ENCODE data around the gene MYO7A. TPM values are rescaled to one million over a fixed set of nuclear protein-coding genes. Genes with fewer than 3 reads are reported as not detected.
A peak's percentile ranks its signal among the peaks of the same experiment; 100 is the strongest.

MYO7A gene
- total RNA-seq, 1 experiment from 2014 or later = 3.5 TPM

DNA sequence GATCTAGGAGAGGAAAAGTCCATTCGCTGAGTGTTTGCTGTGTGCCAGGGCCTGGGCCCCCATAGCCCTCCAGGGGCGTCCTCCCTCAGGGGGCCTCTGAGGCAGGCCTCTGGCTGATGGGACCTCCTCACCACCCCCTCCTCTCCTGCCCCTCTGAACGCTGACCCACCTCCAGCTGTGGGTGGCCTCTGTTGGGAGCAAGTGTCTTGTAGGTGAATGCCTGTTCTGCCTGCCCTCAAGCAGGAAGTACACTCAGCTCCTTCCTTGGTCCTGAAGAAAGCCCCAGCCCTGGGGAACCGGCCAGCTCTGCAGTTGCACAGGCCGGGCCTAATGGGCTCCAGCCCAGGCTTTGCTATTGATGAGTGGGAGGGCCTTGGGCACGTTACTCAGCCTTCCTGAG, 3.5 kb downstream of the MYO7A start:
- Histone ChIP-seq H3K4me2 (no peak overlapping the region), H3F3A (ENCODE audit: insufficient read depth, low read depth) (no peaks in the 10 kb centered on the region), H3K9me2 (ENCODE audit: insufficient read depth) (no peaks in the 10 kb centered on the region), H3K4me1 (replicated peaks; ENCODE audit: insufficient read depth) (peaks cover 9% of the 10 kb centered on the region), H3K79me2 (ENCODE audit: low read depth) (no peaks in the 10 kb centered on the region), H3K27me3 (ENCODE audit: insufficient read depth, low read depth) (no peaks in the 10 kb centered on the region), H3K27ac (no peak overlapping the region), H2AFZ (no peak overlapping the region), H3K4me3 (no peak overlapping the region), H3K36me3 (ENCODE audit: low read depth) (no peaks in the 10 kb centered on the region), H3K9me3 (ENCODE audit: insufficient read depth, low read depth) (no peaks in the 10 kb centered on the region), H4K20me1 (ENCODE audit: insufficient read depth) (no peaks in the 10 kb centered on the region)
- ChIA-PET CTCF (interaction anchor here (0.8 to 1.5 kb wide), 4 partner anchors 56 to 417 kb away, joined by 3 to 25 read pairs (median 6); no protein-coding TSS in a partner anchor), POLR2A (ENCODE audit: unreplicated experiment) (interaction anchor here (0.6 kb wide), 1 partner anchor 56 kb away, joined by 4 read pairs; no protein-coding TSS in a partner anchor)
- DNase-seq = no peak
- no TSS peak for BruUV-seq (replicated peaks)
- TF ChIP-seq, protein P1, sequence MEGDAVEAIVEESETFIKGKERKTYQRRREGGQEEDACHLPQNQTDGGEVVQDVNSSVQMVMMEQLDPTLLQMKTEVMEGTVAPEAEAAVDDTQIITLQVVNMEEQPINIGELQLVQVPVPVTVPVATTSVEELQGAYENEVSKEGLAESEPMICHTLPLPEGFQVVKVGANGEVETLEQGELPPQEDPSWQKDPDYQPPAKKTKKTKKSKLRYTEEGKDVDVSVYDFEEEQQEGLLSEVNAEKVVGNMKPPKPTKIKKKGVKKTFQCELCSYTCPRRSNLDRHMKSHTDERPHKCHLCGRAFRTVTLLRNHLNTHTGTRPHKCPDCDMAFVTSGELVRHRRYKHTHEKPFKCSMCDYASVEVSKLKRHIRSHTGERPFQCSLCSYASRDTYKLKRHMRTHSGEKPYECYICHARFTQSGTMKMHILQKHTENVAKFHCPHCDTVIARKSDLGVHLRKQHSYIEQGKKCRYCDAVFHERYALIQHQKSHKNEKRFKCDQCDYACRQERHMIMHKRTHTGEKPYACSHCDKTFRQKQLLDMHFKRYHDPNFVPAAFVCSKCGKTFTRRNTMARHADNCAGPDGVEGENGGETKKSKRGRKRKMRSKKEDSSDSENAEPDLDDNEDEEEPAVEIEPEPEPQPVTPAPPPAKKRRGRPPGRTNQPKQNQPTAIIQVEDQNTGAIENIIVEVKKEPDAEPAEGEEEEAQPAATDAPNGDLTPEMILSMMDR (conservative IDR thresholded peaks at IDR 0.05) = no peak
- TF ChIP-seq EZH2 (IDR thresholded peaks at IDR 0.05; ENCODE audit: low read depth) = no peak
- intact Hi-C loops (cut with micrococcal nuclease; ENCODE audit: unreplicated experiment) = loop anchor here (2.0 kb wide), 1 partner anchor 39 kb away; no protein-coding TSS in a partner anchor

DNA sequence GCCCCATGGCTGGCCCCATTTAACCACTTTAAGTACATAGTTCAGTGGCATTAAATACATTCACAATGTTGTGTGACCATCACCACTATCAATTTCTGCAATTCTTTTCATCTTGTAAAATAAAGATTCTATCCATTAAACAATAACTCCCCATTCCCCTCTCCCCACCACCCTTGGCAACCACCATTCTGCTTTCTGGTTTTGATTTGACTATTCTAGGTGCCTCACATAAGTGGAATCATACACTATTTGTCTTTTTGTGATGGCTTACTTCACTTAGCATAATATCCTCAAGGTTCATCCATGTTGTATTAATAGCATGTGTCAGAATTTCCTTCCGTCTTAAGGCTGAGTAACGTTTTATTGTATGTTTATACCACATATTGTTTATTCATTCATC, 7.0 kb downstream of the MYO7A start:
- DNase-seq = no peak
- no TSS peak for BruUV-seq (replicated peaks)
- H3K9me3 ChIP-seq (ENCODE audit: insufficient read depth, low read depth) = no peaks in the 10 kb centered on the region
- peaks cover 11% of the 10 kb centered on the region for H3K4me1 ChIP-seq (replicated peaks; ENCODE audit: insufficient read depth)
- H3K4me3 ChIP-seq = no peak overlapping the region
- H3K27ac ChIP-seq = no peak overlapping the region
- no peaks in the 10 kb centered on the region for H3F3A ChIP-seq (ENCODE audit: insufficient read depth, low read depth)
- H3K79me2 ChIP-seq (ENCODE audit: low read depth) = no peaks in the 10 kb centered on the region
- no peaks in the 10 kb centered on the region for H4K20me1 ChIP-seq (ENCODE audit: insufficient read depth)
- ChIA-PET CTCF (no interaction called here), POLR2A (ENCODE audit: unreplicated experiment) (no interaction called here)
- no peaks in the 10 kb centered on the region for H3K9me2 ChIP-seq (ENCODE audit: insufficient read depth)
- H3K27me3 ChIP-seq (ENCODE audit: insufficient read depth, low read depth) = no peaks in the 10 kb centered on the region
- no peak overlapping the region; the same call in 1 of the 2 replicates for H2AFZ ChIP-seq
- TF ChIP-seq, protein P1 (conservative IDR thresholded peaks at IDR 0.05) = no peak
- TF ChIP-seq EZH2 (IDR thresholded peaks at IDR 0.05; ENCODE audit: low read depth) = no peak
- intact Hi-C loops (cut with micrococcal nuclease; ENCODE audit: unreplicated experiment) = no loop called here
- no peaks in the 10 kb centered on the region for H3K36me3 ChIP-seq (ENCODE audit: low read depth)
- H3K4me2 ChIP-seq = no peak overlapping the region

DNA sequence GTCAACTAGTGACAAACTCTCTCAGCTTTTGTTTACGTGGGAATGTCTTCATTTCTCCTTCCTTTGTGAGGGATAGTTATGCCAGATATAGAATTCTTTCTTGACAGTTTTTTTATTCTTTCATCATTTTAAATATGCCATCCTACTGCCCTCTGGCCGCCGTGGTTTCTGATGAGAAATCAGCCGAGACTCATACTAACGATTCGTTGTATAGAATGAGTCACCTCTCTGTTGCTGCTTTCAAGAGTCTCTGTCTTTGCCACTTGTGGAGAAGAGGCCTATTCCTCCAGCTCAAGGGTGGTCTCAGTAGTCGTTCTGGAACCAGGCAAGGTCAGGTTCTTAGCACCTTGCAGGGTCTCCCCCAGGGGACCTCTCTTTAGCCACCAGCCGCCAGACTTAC, 8.0 kb downstream of the MYO7A start:
- no peaks in the 10 kb centered on the region for H3F3A ChIP-seq (ENCODE audit: insufficient read depth, low read depth)
- intact Hi-C loops (cut with micrococcal nuclease; ENCODE audit: unreplicated experiment) = no loop called here
- no peak overlapping the region for H2AFZ ChIP-seq
- H3K9me3 ChIP-seq (ENCODE audit: insufficient read depth, low read depth) = no peaks in the 10 kb centered on the region
- POLR2A ChIA-PET (ENCODE audit: unreplicated experiment) = interaction anchor here (0.7 kb wide), 1 partner anchor 365 kb away, joined by 3 read pairs; no protein-coding TSS in a partner anchor
- no peaks in the 10 kb centered on the region for H3K79me2 ChIP-seq (ENCODE audit: low read depth)
- BruUV-seq (replicated peaks) = no TSS peak
- no peaks in the 10 kb centered on the region for H3K27me3 ChIP-seq (ENCODE audit: insufficient read depth, low read depth)
- no peak overlapping the region for H3K4me3 ChIP-seq
- DNase-seq = peak in 1 of 2 experiments; percentile 53
- no peaks in the 10 kb centered on the region for H3K9me2 ChIP-seq (ENCODE audit: insufficient read depth)
- TF ChIP-seq, protein P1 (conservative IDR thresholded peaks at IDR 0.05) = no peak; the same call in 1 of the 2 replicates
- TF ChIP-seq EZH2 (IDR thresholded peaks at IDR 0.05; ENCODE audit: low read depth) = no peak
- H3K36me3 ChIP-seq (ENCODE audit: low read depth) = no peaks in the 10 kb centered on the region
- CTCF ChIA-PET = no interaction called here
- H3K4me2 ChIP-seq = peak overlapping the region; percentile 19
- peaks cover 11% of the 10 kb centered on the region for H3K4me1 ChIP-seq (replicated peaks; ENCODE audit: insufficient read depth)
- H4K20me1 ChIP-seq (ENCODE audit: insufficient read depth) = no peaks in the 10 kb centered on the region
- H3K27ac ChIP-seq = no peak overlapping the region
